ENCODE measurements around the gene DENND6B. TPM values are rescaled to one million over a fixed set of nuclear protein-coding genes. Genes with fewer than 3 reads are reported as not detected.

Gene DENND6B
- polyA plus RNA-seq, 3 donors, result 9.0 to 12.0 (median 11.2) TPM

GRCh38 chr22:50260801-50261614 is 65.8 kb downstream of the DENND6B start:
- DNase-seq (ENCODE audit: low read depth in 3 of 3, low spot score in 2 of 3), result no peak

- no peak for DNase-seq (ENCODE audit: low read depth in 3 of 3, low spot score in 2 of 3)
These were observed 66.4 kb downstream of the DENND6B start for GRCh38 chr22:50260434-50260800.

- no peak for DNase-seq (ENCODE audit: low read depth in 3 of 3, low spot score in 2 of 3)
These were observed 67.5 kb downstream of the DENND6B start for GRCh38 chr22:50259302-50259701.

Other genes with a start within 250 kb of the DENND6B start
- 1 to 10 TPM in 1 of 3 donors, under 1 TPM in 2; 0.64 to 1.0 (median 0.90) TPM for gene MLC1, start 241.6 kb downstream of the DENND6B start, polyA plus RNA-seq (ENCODE audit: insufficient read length in 3 of 3)
- 1 to 10 TPM in 1 of 3 donors, under 1 TPM in 2; 0.49 to 1.0 (median 0.85) TPM for gene MOV10L1, start 237.0 kb downstream of the DENND6B start, polyA plus RNA-seq (ENCODE audit: insufficient read length in 3 of 3)
- 1 to 10 TPM in 2 of 3 donors, under 1 TPM in 1; 0.65 to 1.5 (median 1.1) TPM for gene PANX2, start 156.3 kb downstream of the DENND6B start, polyA plus RNA-seq (ENCODE audit: insufficient read length in 3 of 3)
- gene TRABD, start 141.1 kb downstream of the DENND6B start, polyA plus RNA-seq (ENCODE audit: insufficient read length in 3 of 3), result 10 to 100 TPM; 17.1 to 20.7 (median 17.8) TPM
- gene SELENOO, start 126.0 kb downstream of the DENND6B start, polyA plus RNA-seq (ENCODE audit: insufficient read length in 3 of 3), result 10 to 100 TPM; 13.9 to 18.3 (median 14.8) TPM
- gene TUBGCP6, start 82.0 kb downstream of the DENND6B start, polyA plus RNA-seq (ENCODE audit: insufficient read length in 3 of 3), result 10 to 100 TPM; 26.4 to 28.3 (median 28.1) TPM
- gene HDAC10, start 75.7 kb downstream of the DENND6B start, polyA plus RNA-seq (ENCODE audit: insufficient read length in 3 of 3), result 10 to 100 TPM; 13.2 to 15.8 (median 13.7) TPM
- 10 to 100 TPM in 1 of 3 donors, 1 to 10 TPM in 2; 9.1 to 10.9 (median 9.9) TPM for gene MAPK12, start 65.3 kb downstream of the DENND6B start, polyA plus RNA-seq (ENCODE audit: insufficient read length in 3 of 3)
- 1 to 10 TPM; 6.1 to 7.9 (median 6.4) TPM for gene MAPK11, start 56.6 kb downstream of the DENND6B start, polyA plus RNA-seq (ENCODE audit: insufficient read length in 3 of 3)
- gene PLXNB2, start 19.4 kb downstream of the DENND6B start, polyA plus RNA-seq (ENCODE audit: insufficient read length in 3 of 3), result 100 to 1,000 TPM; 193 to 218 (median 204) TPM
- 10 to 100 TPM; 29.8 to 31.5 (median 31.5) TPM for gene PPP6R2, start 16.3 kb upstream of the DENND6B start, polyA plus RNA-seq (ENCODE audit: insufficient read length in 3 of 3)
- 10 to 100 TPM; 24.7 to 28.0 (median 26.6) TPM for gene SBF1, start 148.0 kb upstream of the DENND6B start, polyA plus RNA-seq (ENCODE audit: insufficient read length in 3 of 3)
- gene ADM2, start 154.5 kb upstream of the DENND6B start, polyA plus RNA-seq (ENCODE audit: insufficient read length in 3 of 3), result 1 to 10 TPM; 3.2 to 5.9 (median 4.1) TPM
- gene MIOX, start 159.8 kb upstream of the DENND6B start, polyA plus RNA-seq (ENCODE audit: insufficient read length in 3 of 3), result 10 to 100 TPM in 2 of 3 donors, 1 to 10 TPM in 1; 3.2 to 19.0 (median 13.4) TPM
- 10 to 100 TPM; 28.1 to 35.2 (median 32.0) TPM for gene LMF2, start 180.7 kb upstream of the DENND6B start, polyA plus RNA-seq (ENCODE audit: insufficient read length in 3 of 3)
- 10 to 100 TPM; 35.6 to 41.1 (median 39.4) TPM for gene NCAPH2, start 181.2 kb upstream of the DENND6B start, polyA plus RNA-seq (ENCODE audit: insufficient read length in 3 of 3)
- gene SCO2, start 198.6 kb upstream of the DENND6B start, polyA plus RNA-seq (ENCODE audit: insufficient read length in 3 of 3), result 1 to 10 TPM in 2 of 3 donors, not detected in 1; 1.0 to 1.7 TPM
- gene TYMP, start 203.0 kb upstream of the DENND6B start, polyA plus RNA-seq (ENCODE audit: insufficient read length in 3 of 3), result 1 to 10 TPM; 1.0 to 1.2 (median 1.1) TPM
- gene KLHDC7B, start 218.9 kb upstream of the DENND6B start, polyA plus RNA-seq (ENCODE audit: insufficient read length in 3 of 3), result under 1 TPM; 0.04 to 0.86 (median 0.36) TPM
- under 1 TPM in 2 of 3 donors, not detected in 1; 0.28 to 0.61 TPM for gene SYCE3, start 235.9 kb upstream of the DENND6B start, polyA plus RNA-seq (ENCODE audit: insufficient read length in 3 of 3)

All from right renal cortex interstitium (tissue), 3 donors.